Osteocyte (in vitro differentiated cells): ENCODE data around the gene KLHL25. TPM values are rescaled to one million over a fixed set of nuclear protein-coding genes. Genes with fewer than 3 reads are reported as not detected.
A peak's percentile ranks its signal among the peaks of the same experiment; 100 is the strongest.

ENCODE experiments used
- DNase-seq: peaks from one replicate; pipeline ENCODE4 v3.0.0; 2021; ENCODE audit warnings: mixed read lengths; ENCODE audit not compliant: unreplicated experiment; ENCODE audit errors: extremely low spot score
- H3K27ac Mint-ChIP-seq: one replicate; pipeline ENCODE4 v1.8.0; 2021; ENCODE audit warnings: mild to moderate bottlenecking, mixed read lengths; ENCODE audit not compliant: unreplicated experiment
- H3K27me3 Mint-ChIP-seq: one replicate; pipeline ENCODE4 v1.8.0; 2021; ENCODE audit warnings: mixed read lengths; ENCODE audit not compliant: unreplicated experiment
- H3K36me3 Mint-ChIP-seq: one replicate; pipeline ENCODE4 v1.8.0; 2021; ENCODE audit warnings: mixed read lengths; ENCODE audit not compliant: unreplicated experiment
- H3K4me1 Mint-ChIP-seq: one replicate; pipeline ENCODE4 v1.8.0; 2021; ENCODE audit warnings: mixed read lengths; ENCODE audit not compliant: unreplicated experiment
- H3K4me3 Mint-ChIP-seq: one replicate; pipeline ENCODE4 v1.8.0; 2021; ENCODE audit warnings: mild to moderate bottlenecking, moderate library complexity, mixed read lengths; ENCODE audit not compliant: unreplicated experiment
- H3K9me3 Mint-ChIP-seq: one replicate; pipeline ENCODE4 v1.8.0; 2021; ENCODE audit warnings: mixed read lengths; ENCODE audit not compliant: unreplicated experiment
- CTCF ChIP-seq: fragments of 200-600 bp; sonication (generic); IDR thresholded peaks from 2 replicates; pipeline ENCODE4 v1.5.0; 2021; ENCODE audit warnings: antibody characterized with exemption, mild to moderate bottlenecking, moderate library complexity
- total RNA-seq: library from RNA; stranded (reverse); gene quantifications from 2 replicates; pipeline ENCODE4 v1.2.1, GENCODE V29; 2021

KLHL25 gene
- total RNA-seq, 1 donor from 2014 or later: 3.6 TPM

- H3K9me3 Mint-ChIP-seq: no peaks in the 10 kb centered on the region
- no peak overlapping the region for H3K4me3 Mint-ChIP-seq
- DNase-seq: peak; percentile 44
- peaks cover 55% of the 10 kb centered on the region for H3K36me3 Mint-ChIP-seq
- no peak for TF ChIP-seq CTCF
- no peaks in the 10 kb centered on the region for H3K27me3 Mint-ChIP-seq
- peaks cover 29% of the 10 kb centered on the region for H3K4me1 Mint-ChIP-seq
- H3K27ac Mint-ChIP-seq: no peak overlapping the region
Measured at GRCh38 chr15:85745023-85745422, 49.7 kb downstream of the KLHL25 start.

DNA sequence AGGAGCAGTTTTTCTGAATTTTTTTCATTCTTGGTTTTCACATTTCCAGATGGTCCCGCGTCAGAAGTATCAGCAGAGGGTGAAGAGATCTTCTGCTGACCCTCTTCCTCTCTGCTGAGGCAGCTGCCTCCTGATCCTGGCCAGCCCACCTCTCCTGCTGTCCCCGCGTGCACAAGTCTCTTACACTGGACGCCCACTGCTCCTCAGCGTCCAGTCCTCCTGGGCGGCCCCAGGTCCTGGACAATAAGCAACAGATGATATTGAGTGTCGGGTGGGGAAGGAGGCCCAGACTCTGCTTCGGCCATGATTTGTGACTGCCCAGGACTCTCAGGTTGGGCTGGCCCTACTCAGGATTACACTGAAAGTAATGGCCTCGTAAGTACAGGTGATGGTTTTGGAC is 50.1 kb downstream of the KLHL25 start:
- Mint-ChIP-seq H3K27me3 (no peaks in the 10 kb centered on the region), H3K9me3 (no peaks in the 10 kb centered on the region), H3K4me3 (no peak overlapping the region), H3K36me3 (peaks cover 58% of the 10 kb centered on the region), H3K27ac (no peak overlapping the region), H3K4me1 (peaks cover 33% of the 10 kb centered on the region)
- TF ChIP-seq CTCF: no peak
- peak; percentile 80 for DNase-seq

- Mint-ChIP-seq H3K4me3 (no peak overlapping the region), H3K9me3 (no peaks in the 10 kb centered on the region)
Measured at GRCh38 chr15:85743392-85744055, 51.2 kb downstream of the KLHL25 start.

GRCh38 chr15:85742186-85742821 is 52.4 kb downstream of the KLHL25 start:
- no peak for TF ChIP-seq CTCF
- Mint-ChIP-seq H3K36me3 (peaks cover 50% of the 10 kb centered on the region), H3K9me3 (no peaks in the 10 kb centered on the region), H3K4me3 (no peak overlapping the region), H3K4me1 (peaks cover 38% of the 10 kb centered on the region), H3K27ac (peak overlapping the region; percentile 84), H3K27me3 (no peaks in the 10 kb centered on the region)
- DNase-seq: peak; percentile 87

More at GRCh38 chr15:85743392-85744055, 51.2 kb downstream of the KLHL25 start:
- TF ChIP-seq CTCF: no peak
- peaks cover 55% of the 10 kb centered on the region for H3K36me3 Mint-ChIP-seq
- H3K4me1 Mint-ChIP-seq: peaks cover 38% of the 10 kb centered on the region
- H3K27ac Mint-ChIP-seq: peak overlapping the region; percentile 84
- DNase-seq: peak; percentile 60
- no peaks in the 10 kb centered on the region for H3K27me3 Mint-ChIP-seq

DNA sequence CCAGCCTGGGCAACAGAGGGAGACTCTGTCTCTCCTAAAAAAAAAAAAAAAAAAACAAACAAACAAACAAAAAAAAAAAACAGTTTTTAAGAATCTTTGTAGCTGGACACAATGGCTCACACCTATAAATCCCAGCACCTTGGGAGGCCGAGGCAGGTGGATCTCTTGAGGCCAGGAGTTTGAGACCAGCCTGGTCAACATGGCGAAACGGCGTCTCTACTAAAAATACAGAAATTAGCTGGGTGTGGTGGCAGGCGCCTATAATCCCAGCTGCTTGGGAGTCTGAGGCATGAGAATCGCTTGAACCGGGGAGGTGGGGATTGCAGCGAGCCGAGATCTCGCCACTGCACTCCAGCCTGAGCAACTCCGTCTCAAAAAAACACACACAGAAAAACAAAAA is 53.1 kb downstream of the KLHL25 start:
- Mint-ChIP-seq H3K36me3 (peaks cover 48% of the 10 kb centered on the region), H3K4me1 (peaks cover 38% of the 10 kb centered on the region), H3K27me3 (no peaks in the 10 kb centered on the region)

More for the DNA sequence above, 53.1 kb downstream of the KLHL25 start:
- H3K4me3 Mint-ChIP-seq: no peak overlapping the region
- H3K9me3 Mint-ChIP-seq: no peaks in the 10 kb centered on the region
- DNase-seq: no peak
- peak overlapping the region; percentile 84 for H3K27ac Mint-ChIP-seq
- no peak for TF ChIP-seq CTCF
